ENCODE data around the gene CXXC5.
"Not testable (repeated sequence)": the region's sequence is repeated elsewhere in the genome, so short reads cannot be mapped to it uniquely, and the experiment has no call there.

The CXXC5 gene

GRCh38 chr5:139708877-139709581 is 60.9 kb downstream of the CXXC5 start:
- TF ChIP-seq CTCF (IDR thresholded peaks at IDR 0.05; ENCODE audit: low read depth, low read length) = no peak
- DNase-seq (ENCODE audit: extremely low read depth, low read depth) = no peak

GRCh38 chr5:139709582-139710318 is 61.6 kb downstream of the CXXC5 start:
- DNase-seq (ENCODE audit: extremely low read depth, low read depth) = no peak
- no peak for TF ChIP-seq CTCF (IDR thresholded peaks at IDR 0.05; ENCODE audit: low read depth, low read length)

- no peak for TF ChIP-seq CTCF (IDR thresholded peaks at IDR 0.05; ENCODE audit: low read depth, low read length)
- no peak for DNase-seq (ENCODE audit: extremely low read depth, low read depth)
Measured at GRCh38 chr5:139710319-139711066, 62.3 kb downstream of the CXXC5 start.

GRCh38 chr5:139711067-139711905 is 63.1 kb downstream of the CXXC5 start:
- no peak for DNase-seq (ENCODE audit: extremely low read depth, low read depth)
- TF ChIP-seq CTCF (IDR thresholded peaks at IDR 0.05; ENCODE audit: low read depth, low read length) = peak; percentile 25

- no peak for TF ChIP-seq CTCF (IDR thresholded peaks at IDR 0.05; ENCODE audit: low read depth, low read length)
- no peak for DNase-seq (ENCODE audit: extremely low read depth, low read depth)
Measured at GRCh38 chr5:139711906-139712224, 63.7 kb downstream of the CXXC5 start.

GRCh38 chr5:139712412-139712811 is 64.3 kb downstream of the CXXC5 start:
- no peak for TF ChIP-seq CTCF (IDR thresholded peaks at IDR 0.05; ENCODE audit: low read depth, low read length)
- DNase-seq (ENCODE audit: extremely low read depth, low read depth) = no peak

GRCh38 chr5:139713898-139714297 is 65.7 kb downstream of the CXXC5 start:
- DNase-seq (ENCODE audit: extremely low read depth, low read depth) = not testable (repeated sequence)

All from AG09319 (cell line).